Testis (tissue), 2 donors: ENCODE results near the gene RPS3.

Source experiments
- CTCF ChIP-seq, 3 experiments: fragments of 450-650 bp in 2 of 3; fragments of 200-600 bp in 1 of 3; sonication (generic) in 1 of 3; IDR thresholded peaks; one replicate each; pipeline ENCODE4 v1.5.1; 2016 to 2019; ENCODE audit warnings: antibody characterized with exemption in 3 of 3, mild to moderate bottlenecking in 2 of 3, moderate library complexity in 1 of 3
- POLR2A ChIP-seq: fragments of 450-650 bp; IDR thresholded peaks from one replicate; pipeline ENCODE4 v1.6.1; 2017; ENCODE audit warnings: antibody characterized with exemption, mild to moderate bottlenecking, moderate library complexity

- no peak for TF ChIP-seq CTCF (IDR thresholded peaks at IDR 0.05)
- TF ChIP-seq POLR2A = no peak
Observed at GRCh38 chr11:75428989-75429640, 29.8 kb downstream of the RPS3 start.
